GM13976 (cell line): Measurements from ENCODE around the gene PC.
A peak's percentile ranks its signal among the peaks of the same experiment; 100 is the strongest.
"Not testable (repeated sequence)": the region's sequence is repeated elsewhere in the genome, so short reads cannot be mapped to it uniquely, and the experiment has no call there.

Experiments
- DNase-seq: peaks from one replicate; pipeline ENCODE4 v3.0.0; 2012; ENCODE audit warnings: low spot score
- in situ Hi-C: fragments of 300-500 bp; cut with MboI; formaldehyde crosslinking; loops from one replicate; pipeline ENCODE4 v1.12.0; 2022; ENCODE audit warnings: low sequenced_read_pairs, mixed read lengths, inconsistent platforms; ENCODE audit not compliant: unreplicated experiment
- TF ChIP-seq, protein P1 (sequence below): IDR thresholded peaks from 2 replicates; pipeline ENCODE4 v1.5.1; 2012; ENCODE audit warnings: borderline replicate concordance, mild to moderate bottlenecking; ENCODE audit not compliant: insufficient read depth; ENCODE audit errors: extremely low read depth, missing control alignments, control extremely low read depth

The PC gene

DNA sequence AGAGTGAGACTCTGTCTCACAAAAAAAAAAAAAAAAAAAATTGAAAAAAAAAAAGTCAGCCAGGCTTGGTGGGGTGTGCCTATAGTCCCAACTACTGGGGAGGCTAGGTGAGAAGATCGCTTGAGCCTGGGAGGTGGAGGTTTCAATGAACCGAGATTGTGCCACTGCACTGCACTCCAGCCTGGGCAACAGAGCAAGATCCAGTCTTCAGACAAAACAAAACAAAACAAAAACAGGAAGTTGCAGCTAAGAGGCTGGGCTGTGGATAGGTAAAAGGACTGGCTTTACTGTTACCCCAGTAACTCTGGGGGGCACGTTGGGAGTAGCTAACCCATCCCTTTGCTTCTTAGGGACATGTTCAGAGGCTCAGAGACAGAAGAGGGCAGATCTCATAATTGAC lies 6.3 kb upstream of the PC start:
- in situ Hi-C loops = no loop called here
- TF ChIP-seq, protein P1, sequence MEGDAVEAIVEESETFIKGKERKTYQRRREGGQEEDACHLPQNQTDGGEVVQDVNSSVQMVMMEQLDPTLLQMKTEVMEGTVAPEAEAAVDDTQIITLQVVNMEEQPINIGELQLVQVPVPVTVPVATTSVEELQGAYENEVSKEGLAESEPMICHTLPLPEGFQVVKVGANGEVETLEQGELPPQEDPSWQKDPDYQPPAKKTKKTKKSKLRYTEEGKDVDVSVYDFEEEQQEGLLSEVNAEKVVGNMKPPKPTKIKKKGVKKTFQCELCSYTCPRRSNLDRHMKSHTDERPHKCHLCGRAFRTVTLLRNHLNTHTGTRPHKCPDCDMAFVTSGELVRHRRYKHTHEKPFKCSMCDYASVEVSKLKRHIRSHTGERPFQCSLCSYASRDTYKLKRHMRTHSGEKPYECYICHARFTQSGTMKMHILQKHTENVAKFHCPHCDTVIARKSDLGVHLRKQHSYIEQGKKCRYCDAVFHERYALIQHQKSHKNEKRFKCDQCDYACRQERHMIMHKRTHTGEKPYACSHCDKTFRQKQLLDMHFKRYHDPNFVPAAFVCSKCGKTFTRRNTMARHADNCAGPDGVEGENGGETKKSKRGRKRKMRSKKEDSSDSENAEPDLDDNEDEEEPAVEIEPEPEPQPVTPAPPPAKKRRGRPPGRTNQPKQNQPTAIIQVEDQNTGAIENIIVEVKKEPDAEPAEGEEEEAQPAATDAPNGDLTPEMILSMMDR = no peak
- DNase-seq = no peak

DNA sequence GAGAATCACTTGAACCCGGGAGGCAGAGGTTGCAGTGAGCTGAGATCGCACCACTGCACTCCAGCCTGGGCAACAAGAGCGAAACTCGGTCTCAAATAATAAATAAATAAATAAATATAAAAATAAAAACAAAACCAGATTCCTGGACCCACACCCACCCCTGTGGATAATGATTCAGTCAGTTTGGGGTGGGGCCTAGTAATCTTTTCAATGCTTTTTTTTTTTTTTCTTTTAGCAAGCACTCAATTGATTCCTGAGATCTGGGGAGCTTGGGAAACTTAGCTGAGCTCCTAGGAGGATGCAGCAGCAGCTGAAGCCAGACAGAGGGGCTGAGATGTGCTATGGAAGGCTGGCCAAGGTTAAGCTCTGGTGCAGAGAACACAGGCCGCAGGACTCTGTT lies 4.6 kb upstream of the PC start:
- TF ChIP-seq, protein P1 = no peak
- no peak for DNase-seq
- in situ Hi-C loops = no loop called here

GRCh38 chr11:66962247-66962646 lies 4.1 kb upstream of the PC start:
- in situ Hi-C loops = no loop called here
- TF ChIP-seq, protein P1 = no peak

GRCh38 chr11:66961691-66962213 lies 3.6 kb upstream of the PC start:
- in situ Hi-C loops, DNase-seq: not testable (repeated sequence)

More at GRCh38 chr11:66962247-66962646, 4.1 kb upstream of the PC start:
- no peak for DNase-seq

DNA sequence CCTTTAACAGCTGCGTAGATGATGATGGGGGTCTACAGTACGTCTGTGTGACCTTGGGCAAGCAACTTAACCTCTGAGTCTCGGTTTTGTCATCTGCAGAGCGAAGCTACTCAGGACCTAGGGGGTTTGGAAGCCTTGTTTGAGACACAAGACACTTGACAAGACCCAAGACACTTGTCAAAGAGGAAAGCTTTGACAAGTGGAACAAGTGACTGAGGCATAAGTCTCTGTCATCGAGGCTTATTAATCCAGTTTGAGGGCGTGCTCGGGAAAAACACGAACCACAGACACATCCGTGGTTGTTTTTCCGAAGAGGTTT lies 732 bp upstream of the PC start:
- no peak for DNase-seq
- in situ Hi-C loops = no loop called here
- TF ChIP-seq, protein P1 = no peak

DNA sequence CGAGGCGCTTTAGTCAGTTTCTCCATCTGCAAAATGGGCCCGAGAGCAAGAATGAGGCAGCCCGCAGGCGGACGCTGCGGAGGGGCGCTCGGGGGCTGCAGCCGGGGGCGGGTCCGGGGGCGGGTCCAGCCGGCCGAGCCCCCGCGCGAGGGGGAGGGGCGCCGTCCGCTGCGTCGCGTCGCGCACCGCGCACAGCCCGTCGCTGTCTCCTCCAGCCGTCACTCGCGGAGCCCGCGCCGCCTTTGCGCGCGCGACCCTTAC lies 282 bp downstream of the PC start:
- DNase-seq = peak; percentile 79
- in situ Hi-C loops = no loop called here

DNA sequence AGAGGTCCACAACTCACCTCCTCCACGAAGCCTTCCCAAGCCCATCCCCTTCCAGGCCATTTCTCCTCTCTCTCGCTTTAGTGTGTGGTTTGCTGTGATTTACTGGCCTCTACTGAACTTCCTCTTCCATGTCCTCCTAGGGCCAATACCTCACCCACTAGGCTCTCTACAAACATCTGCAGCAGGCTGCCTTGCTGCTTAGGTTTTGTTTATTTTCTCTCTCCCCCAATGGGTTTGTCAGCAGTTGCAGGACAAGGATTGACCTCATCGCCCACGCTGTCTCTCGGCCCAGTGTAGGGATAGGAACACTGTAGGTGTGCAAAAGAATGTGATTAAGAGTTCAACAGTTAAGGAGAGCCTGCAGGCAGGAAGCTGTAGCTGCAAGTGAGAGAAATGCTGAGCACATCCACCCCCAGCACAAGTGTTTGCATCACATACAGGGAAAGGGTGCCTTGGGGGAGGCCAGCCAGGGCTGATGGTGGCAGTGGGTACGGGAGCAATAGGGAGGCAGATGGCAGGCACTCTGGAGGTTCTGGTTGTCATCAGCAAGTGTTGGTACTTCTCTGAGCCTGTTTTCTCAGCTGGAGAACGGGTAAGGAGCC lies 1.4 kb downstream of the PC start:
- no peak for DNase-seq
- TF ChIP-seq, protein P1 = no peak
- in situ Hi-C loops = no loop called here

More for the DNA sequence above, 282 bp downstream of the PC start:
- TF ChIP-seq, protein P1 = no peak
